HG02759 (cell line): Measurements from ENCODE around the gene AJM1.
"Not testable (repeated sequence)": the region's sequence is repeated elsewhere in the genome, so short reads cannot be mapped to it uniquely, and the experiment has no call there.

Experiments used
- ATAC-seq: cut with Tn5 transposase; IDR thresholded peaks from one replicate; pipeline ENCODE4 v1.9.1; 2021; ENCODE audit warnings: mild to moderate bottlenecking, moderate library complexity; ENCODE audit not compliant: unreplicated experiment

AJM1 gene

DNA sequence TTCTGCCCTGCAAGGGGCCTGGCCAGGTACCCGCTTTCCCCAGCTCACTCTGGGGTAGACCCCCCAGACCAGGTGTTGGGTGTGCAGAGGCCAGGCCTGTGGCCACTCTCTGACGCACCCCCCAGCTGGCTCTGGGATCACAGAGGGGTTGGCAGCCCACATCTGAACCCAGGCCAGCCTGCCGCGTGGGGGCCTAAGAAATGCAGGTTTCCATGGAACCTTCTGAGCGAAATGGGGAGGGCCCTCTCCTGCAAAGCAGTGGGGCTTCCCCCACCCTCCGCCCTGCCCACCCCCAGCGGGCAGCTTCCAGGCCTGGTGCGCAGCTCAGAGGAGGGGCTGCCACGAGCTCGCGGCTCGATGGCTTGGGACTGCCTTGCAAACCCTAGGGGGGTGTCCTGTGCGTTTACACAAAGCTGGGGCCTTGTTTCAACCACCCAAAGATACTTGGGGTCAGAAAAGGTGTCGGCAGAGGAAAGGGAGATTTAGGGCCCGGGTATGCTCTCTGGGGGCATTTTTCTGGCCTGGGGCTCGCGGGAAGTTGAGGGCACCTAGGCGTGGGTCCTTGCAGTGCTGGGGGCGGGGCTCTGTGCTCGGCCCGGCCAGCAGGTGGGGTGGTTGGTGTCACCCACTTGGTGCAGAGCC, 1.0 kb downstream of the AJM1 start:
- ATAC-seq = not testable (repeated sequence)

DNA sequence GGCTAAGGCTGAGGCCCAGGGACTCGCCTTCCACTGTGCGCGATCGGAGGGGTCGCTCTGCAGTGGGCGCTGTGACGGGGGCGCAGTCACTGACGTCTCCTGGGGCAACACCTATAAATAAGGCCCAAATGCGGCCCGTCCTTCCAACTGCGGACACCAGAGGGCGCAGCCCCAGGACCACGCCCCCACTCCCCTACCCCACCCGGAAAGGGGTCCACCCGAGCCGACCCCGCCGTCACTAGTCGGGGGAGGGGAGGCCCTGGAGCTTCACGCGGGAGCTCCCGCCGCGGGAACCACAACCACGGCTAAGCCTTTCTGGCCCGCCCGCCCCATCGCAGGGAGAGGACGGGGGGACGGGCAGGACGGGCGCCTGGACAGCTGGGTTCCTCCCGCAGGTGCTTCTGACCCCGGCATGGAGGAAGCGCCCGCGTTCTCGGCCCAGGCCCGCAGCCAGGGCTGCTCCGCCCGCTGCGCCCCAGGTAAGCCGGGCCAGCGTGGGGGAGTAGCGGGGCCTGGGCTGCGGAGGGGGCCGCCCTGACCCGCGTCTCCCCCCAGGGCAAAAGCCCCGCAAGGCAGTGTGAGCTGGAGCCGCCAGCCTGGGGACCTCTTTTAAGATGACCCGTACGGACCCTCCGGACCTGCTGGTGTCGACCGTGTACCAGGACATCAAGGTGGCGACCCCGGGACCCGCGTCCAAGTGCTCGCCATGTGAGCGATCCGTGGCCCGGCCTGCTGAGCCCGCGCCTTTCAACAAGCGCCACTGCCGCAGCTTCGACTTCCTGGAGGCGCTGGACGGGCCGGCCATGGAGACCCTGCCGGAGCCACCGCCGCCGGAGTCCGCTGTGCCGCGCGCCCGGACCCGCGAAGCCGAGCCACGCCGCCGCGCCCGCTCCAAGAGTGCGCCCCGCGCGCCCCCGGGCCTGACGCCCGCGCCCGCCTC, 1.8 kb downstream of the AJM1 start:
- not testable (repeated sequence) for ATAC-seq

DNA sequence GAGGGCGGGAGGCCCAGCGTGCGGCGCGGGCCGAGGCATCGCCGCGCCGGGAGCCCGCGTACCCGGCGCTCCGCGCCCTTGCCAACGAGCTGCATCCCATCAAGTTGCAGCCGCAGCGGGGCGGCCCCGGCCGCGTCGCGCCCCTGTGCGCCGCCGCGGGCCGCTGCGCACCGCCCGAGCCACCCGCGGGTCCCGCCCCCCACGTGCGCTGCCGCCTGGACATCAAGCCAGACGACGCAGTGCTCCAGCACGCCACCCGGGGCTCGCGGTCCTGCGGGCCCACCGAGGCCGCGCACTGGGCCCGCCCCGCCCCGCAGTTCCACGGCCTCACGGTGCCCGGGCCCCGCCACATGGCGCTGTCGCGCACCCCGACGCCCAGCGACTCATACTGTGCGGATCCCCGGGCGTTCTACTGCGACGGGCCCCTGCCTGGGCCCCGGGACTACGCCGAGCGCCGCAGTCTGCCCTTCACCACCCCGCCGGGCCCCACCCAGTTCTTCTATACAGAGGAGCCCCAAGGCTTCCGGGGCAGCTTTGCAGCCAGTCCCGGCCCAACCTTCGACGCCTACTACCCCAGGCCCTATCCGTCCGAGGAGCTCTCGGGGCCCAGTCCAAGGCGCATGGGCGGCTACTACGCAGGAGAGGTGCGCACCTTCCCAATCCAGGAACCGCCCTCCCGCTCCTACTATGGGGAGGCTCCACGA, 2.6 kb downstream of the AJM1 start:
- ATAC-seq = no peak

DNA sequence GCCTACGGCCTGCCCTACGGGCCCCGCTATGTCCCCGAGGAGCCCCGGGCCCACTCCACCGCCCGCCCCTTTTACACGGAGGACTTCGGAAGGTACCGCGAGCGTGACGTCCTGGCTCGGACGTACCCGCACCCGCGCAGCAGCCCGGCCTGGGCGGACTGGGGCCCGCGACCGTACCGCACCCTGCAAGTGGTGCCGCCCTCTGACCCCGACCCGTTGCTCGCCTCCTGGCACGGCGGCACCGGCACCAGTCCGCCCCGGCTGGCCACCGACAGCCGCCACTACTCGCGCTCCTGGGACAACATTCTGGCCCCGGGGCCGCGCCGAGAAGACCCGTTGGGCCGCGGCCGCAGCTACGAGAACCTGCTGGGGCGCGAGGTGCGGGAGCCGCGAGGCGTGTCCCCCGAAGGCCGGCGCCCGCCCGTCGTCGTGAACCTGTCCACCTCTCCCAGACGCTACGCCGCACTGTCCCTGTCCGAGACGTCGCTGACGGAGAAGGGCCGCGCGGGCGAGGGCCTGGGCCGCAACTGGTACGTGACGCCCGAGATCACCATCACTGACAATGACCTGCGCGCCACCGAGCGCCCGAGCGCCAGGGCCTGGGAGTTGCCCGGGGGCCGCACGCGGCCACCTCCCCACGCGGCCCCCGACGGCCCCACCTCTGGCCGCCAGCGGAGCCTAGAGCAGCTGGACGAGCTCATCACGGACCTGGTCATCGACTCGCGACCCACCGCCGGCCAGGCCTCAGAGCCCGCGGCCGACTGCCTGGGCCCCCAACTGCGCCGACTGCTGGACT, 3.4 kb downstream of the AJM1 start:
- no peak for ATAC-seq

DNA sequence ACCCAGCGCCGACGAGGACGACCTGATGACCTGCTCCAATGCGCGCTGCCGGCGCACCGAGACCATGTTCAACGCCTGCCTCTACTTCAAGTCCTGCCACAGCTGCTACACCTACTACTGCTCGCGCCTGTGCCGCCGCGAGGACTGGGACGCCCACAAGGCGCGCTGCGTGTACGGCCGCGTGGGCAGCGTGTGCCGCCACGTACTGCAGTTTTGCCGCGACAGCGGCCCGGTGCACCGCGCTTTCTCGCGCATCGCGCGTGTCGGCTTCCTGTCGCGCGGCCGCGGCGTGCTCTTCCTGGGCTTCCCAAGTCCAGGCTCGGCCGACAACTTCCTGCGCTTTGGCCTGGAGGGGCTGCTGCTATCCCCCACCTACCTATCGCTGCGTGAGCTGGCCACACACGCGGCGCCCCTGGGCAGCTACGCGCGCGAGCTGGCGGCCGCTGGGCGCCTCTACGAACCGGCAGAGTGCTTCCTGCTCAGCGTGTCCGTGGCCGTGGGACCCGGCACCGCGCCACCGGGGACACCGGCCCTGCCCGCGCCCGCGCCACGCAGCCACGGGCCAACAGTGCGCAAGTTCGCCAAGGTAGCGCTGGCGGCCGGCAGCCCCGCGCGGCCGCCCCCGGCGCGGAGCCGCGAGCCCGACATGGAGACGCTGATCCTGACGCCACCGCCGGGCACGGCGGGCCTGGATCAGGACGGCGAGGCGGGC, 4.3 kb downstream of the AJM1 start:
- ATAC-seq = no peak

DNA sequence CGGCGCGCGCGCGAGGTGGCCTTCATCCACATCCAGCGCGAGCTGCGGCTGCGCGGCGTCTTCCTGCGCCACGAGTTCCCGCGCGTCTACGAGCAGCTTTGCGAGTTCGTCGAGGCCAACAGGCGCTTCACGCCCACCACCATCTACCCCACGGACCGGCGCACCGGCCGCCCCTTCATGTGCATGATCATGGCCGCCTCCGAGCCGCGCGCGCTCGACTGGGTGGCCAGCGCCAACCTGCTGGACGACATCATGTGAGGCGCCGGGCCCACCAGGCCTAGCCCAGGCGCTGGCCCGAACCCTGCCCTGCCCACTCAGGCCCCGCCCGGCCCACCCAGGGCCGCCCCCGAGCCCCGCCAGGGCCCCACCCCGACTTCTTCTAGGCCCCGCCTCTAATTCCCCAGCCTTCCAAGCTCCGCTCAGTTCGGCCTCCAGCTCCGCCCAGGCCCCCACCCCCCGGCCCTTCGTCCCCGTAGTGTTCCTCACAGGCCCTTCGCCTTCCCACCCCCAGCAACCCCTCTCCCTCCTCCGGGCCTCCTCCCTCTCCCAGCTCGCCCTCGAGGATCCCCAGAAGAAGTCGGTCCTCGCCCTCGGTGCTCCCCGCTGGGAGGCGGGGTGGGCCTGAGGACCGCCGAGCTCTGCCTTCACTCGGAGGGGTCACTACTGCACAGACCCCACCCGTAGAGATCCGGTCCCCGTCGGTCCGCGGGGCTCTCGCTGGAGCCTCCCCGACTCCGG, 5.0 kb downstream of the AJM1 start:
- no peak for ATAC-seq

DNA sequence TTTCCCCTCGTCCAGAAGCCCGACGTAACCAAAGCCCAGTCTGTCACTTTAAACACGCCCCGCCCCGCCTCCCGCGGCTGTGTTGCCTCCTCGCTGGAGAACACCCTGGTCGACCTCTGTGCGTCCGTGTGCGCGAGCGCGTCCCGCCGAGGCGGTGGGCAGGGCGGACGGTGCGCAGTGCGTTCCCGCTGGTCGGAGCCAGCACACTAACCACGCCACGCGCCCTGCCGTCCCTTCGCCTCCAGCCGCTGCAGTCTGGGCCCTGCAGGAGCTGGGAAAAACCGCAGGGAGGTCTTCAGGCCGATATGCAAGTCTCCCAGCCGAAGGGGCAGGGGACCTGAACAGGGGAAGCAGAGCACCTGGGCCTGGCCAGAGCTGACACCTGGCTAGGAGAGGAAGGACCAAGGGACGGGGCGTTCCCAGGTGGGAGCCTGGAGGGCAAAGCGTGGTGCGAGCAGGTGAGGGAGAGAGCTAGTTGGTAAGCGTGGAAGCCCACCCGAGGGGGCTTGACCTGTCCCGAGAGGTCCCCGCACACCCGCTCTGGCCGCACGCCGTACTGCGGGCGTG, 5.6 kb downstream of the AJM1 start:
- no peak for ATAC-seq

DNA sequence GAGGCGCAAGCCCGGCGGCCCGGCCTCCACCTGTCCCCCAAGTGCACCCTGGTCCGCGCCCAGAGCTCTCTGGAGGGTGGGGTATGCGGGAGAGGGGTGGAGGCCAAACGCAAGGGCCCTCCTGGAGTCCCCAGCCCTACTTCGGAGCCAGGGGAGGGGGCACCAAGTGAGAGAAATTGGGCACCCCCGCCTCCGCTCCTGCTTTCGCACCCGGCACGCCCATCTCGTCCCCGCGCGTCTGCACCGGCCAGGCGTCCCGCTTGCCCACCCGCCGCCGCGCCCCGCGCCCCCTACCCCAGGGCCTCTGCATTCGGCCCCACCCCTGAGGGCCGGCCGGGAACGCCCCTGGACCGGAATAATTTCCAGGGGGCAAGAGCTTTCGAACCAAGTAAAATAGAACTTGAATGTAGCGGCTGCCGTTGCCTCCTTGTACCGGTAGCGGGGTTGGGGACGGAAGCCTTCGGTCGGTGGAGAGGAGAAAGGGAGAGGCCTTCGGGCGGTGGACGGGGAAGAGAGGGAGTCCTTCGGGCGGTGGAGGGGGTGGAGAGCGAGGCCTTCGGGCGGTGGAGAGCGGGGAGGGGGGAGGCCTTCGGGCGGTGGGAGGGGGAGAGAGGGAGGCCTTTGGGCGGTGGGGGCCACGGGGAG, 6.2 kb downstream of the AJM1 start:
- no peak for ATAC-seq

DNA sequence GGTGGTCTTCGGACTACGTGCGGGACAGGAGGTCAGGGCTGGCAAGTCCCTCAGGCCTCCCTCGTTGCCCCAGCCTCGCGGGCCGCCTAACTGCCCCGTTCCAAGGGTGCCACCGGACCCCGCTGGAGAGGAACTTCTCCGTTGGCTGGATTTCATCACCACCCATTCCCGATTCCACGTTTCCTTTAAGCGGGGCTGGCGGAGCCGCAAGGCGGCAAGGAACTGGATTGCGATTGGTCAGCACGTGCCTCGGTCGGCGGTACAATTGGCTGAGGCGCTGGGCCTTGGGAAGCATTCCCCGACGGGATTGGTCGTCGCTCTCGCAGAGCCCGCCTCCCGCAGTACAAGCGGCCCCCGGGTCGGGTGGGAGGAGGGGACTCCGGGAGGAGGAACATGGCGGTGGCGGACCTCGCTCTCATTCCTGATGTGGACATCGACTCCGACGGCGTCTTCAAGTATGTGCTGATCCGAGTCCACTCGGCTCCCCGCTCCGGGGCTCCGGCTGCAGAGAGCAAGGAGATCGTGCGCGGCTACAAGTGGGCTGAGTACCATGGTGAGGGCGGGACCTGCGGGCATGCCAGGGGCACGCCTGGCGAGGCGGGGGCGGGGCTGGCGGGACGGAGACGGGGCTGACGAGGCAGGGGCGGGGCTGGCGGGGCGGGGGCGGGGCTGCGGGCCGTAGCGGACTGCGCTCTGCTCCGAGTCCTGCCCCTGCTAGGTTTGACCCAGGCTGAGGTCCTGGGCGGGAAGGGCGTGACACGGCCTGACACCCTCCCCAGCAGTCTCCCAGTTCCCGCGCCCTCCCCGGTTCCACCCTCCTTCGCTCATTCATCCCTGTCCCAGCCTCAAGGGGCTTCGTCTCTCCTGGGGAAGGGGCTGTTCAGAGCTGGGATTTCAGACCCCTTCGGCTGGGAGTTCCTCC, 7.0 kb downstream of the AJM1 start, which contains the start of gene PHPT1:
TSS of gene PHPT1 (plus strand) at position 372 of the 922 bp plus-strand sequence. CDS start at position 394, 22 bp downstream.
- peak; percentile 79 for ATAC-seq

DNA sequence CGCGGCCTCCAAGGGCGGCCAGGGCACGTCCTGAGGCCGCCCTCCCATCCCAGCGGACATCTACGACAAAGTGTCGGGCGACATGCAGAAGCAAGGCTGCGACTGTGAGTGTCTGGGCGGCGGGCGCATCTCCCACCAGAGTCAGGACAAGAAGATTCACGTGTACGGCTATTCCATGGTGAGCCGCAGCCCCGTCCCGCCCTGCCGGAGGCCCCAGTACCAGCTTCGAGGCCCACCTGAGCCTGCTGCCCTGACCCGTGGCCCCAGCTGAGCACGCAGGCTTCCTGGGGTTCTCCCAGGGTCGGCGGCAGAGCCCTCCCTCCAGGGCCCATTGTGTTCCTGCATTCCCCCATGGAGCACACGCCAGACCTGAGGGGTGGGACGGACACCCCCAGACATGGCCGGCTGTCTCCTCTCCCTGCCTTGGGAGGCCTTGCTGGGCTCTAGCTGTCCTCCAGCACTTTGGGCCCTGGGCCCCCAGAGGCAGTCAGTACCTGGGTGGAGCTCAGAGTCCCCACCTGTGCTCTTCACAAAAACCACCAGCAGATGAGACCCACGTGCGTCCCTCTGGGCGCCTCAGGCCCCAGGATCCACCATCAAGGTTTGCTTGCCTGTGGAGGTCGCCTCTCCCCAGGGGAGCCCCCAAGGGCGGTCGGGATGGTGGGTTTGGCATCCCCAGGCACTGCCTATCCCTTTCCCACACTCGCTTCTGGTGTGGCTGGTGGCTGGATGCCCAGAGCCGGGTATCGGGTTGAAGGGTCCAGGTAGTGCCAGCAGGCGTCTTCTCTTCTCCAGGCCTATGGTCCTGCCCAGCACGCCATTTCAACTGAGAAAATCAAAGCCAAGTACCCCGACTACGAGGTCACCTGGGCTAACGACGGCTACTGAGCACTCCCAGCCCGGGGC, 7.9 kb downstream of the AJM1 start:
- ATAC-seq = no peak

DNA sequence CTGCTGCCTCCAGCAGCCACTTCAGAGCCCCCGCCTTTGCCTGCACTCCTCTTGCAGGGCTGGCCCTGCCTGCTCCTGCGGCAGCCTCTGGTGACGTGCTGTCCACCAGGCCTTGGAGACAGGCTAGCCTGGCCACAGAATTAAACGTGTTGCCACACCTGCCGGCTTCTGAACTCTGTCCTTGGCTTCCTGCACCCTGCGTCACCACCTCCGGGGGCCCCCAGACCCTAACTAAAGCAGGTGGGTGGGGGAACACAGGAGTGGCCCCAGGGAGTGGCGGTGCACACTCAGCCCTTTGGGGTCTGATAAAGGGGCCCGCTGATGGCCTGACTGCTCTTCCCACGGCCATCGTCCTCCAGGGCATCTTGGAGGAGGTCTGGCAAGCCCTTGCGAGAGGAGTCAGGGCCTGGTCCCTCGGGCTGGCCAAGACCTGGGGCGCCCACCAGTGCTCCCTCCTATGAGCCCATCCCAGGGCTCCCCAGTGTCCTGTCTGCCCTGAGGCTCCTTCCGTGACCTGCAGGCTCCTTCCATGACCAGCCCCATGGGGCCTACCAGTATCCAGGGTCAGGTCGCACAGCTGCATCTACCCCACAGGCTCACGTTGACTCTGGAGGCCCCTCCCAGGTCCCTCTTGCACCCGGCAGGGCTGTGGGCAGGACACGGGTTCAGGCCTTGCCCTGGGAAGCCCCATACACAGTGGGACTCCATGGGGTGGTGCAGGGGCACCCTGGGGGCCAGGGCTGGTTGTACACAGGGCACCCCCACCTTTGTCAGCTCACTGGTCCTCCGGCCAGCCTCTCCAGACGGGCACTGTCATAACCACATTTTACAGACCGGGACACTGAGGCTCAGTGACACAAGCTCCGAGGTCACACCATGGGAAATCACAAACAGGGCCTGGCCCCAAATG, 8.8 kb downstream of the AJM1 start:
- no peak for ATAC-seq

DNA sequence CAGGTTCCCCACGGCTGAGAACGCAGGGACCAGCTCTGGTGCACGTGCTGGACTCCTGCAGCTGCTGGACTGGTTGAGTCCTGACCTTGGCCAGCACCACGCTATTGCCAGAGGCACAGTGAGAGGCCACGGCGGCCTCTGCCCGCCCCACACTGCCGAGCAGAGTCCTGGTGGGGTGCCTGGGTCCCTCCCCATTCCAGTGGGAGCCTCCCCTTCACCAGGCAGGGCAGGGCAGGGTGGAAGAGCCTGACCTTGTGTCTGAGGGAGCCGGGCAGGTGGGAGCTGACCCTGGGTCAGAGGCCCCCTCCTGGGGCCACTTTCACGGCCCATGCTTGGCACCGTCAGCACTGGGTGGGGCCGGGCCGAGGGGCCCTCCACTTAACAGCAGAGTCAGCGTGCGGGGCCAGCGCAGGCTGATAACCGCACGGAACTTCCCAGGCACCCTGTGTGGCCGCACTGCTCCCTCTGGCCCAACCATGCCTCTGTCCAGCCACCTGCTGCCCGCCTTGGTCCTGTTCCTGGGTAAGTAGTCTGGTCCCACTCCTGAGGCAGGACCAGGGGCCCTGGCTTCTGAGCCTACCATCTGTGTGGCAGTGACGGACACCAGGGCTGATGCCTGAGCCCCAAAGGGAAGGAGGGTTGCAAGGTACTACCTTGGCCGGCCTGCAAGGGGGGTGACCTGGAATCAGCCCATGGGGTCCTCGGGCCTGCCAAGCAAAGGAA, 9.8 kb downstream of the AJM1 start, which contains the start of gene MAMDC4:
TSS of gene MAMDC4 (plus strand) at position 406 of the 723 bp plus-strand sequence. CDS start at position 477, 71 bp downstream.
- ATAC-seq = no peak

DNA sequence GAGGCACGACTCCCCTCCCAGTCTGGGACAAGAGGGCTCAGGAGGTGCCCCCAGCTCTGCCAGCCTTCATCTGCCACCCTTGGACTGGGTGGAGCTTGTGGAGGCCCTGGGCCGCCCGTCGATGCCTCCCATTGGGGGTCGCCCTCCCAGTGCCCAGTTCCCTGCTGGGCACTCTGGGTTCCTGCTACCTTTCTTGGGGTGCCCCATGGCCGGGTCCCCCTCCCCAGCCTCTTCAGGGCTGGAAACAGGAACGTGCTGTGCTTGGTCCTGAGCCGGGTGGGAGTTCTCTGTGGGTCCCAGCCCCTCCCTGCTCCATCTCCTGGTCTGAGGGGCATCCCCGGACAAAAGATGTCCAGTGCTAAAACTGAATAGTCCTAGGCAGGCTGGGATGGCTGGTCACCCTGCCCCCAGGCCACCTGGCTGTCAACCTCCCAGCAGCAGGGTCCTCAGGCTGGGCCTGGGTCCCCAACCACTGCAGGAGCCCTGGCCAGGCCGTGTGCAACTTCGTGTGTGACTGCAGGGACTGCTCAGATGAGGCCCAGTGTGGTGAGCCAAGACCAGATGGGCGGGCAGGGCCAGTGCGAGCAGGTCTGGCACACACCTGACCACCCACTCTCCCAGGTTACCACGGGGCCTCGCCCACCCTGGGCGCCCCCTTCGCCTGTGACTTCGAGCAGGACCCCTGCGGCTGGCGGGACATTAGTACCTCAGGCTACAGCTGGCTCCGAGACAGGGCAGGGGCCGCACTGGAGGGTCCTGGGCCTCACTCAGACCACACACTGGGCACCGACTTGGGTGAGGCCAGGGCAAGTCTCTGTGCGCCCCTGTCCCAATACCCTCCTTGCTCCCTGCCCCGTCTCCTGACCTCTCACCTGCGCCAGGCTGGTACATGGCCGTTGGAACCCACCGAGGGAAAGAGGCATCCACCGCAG, 10.7 kb downstream of the AJM1 start:
- ATAC-seq = no peak
